EH (cell line): ENCODE measurements around the gene WNT8A.

Experiments
- DNase-seq: peaks from one replicate; pipeline ENCODE4 v3.0.0-alpha.2; 2015; ENCODE audit warnings: low read depth

WNT8A gene

GRCh38 chr5:138091685-138092084 is 7.9 kb downstream of the WNT8A start:
- DNase-seq = no peak

GRCh38 chr5:138092301-138092700 is 8.5 kb downstream of the WNT8A start:
- DNase-seq = no peak

GRCh38 chr5:138093036-138093435 is 9.2 kb downstream of the WNT8A start:
- DNase-seq = no peak

GRCh38 chr5:138095100-138095907 is 11.5 kb downstream of the WNT8A start:
- DNase-seq = no peak

- no peak for DNase-seq
These were observed 12.5 kb downstream of the WNT8A start for GRCh38 chr5:138096363-138096762.

- no peak for DNase-seq
These were observed 13.4 kb downstream of the WNT8A start for GRCh38 chr5:138096997-138097828.

GRCh38 chr5:138102454-138103318 is 18.9 kb downstream of the WNT8A start:
- DNase-seq = no peak

GRCh38 chr5:138103319-138103637 is 19.4 kb downstream of the WNT8A start:
- DNase-seq = no peak

- no peak for DNase-seq
These were observed 21.9 kb downstream of the WNT8A start for GRCh38 chr5:138105709-138106108.

- no peak for DNase-seq
These were observed 23.4 kb downstream of the WNT8A start for GRCh38 chr5:138107213-138107612.

- peak; percentile 41 for DNase-seq
These were observed 25.8 kb downstream of the WNT8A start for GRCh38 chr5:138109463-138110265.

- DNase-seq = peak; percentile 18
These were observed 26.6 kb downstream of the WNT8A start for GRCh38 chr5:138110266-138110963.

- no peak for DNase-seq
These were observed 27.3 kb downstream of the WNT8A start for GRCh38 chr5:138111181-138111580.

- peak; percentile 70 for DNase-seq
These were observed 28.1 kb downstream of the WNT8A start for GRCh38 chr5:138111937-138112336.

- DNase-seq = no peak
These were observed 31.4 kb downstream of the WNT8A start for GRCh38 chr5:138115254-138115653.

GRCh38 chr5:138128334-138128733 is 44.5 kb downstream of the WNT8A start:
- no peak for DNase-seq

- no peak for DNase-seq
These were observed 45.5 kb downstream of the WNT8A start for GRCh38 chr5:138129347-138129746.

- DNase-seq = no peak
These were observed 48.7 kb downstream of the WNT8A start for GRCh38 chr5:138132543-138132942.

- peak; percentile 56 for DNase-seq
These were observed 55.3 kb downstream of the WNT8A start, which contains the start of gene NME5 for GRCh38 chr5:138138949-138139780. Gene NME5, minus strand, starts transcription at chr5:138139428. Its CDS starts 648 bp downstream, at chr5:138138780.

GRCh38 chr5:138139781-138140090 is 55.9 kb downstream of the WNT8A start:
- DNase-seq = no peak
